Head of caudate nucleus (tissue), 42 donors: ENCODE data around the gene ASMTL.
"Not testable (repeated sequence)": the region's sequence is repeated elsewhere in the genome, so short reads cannot be mapped to it uniquely, and the experiment has no call there.

Experiments used
- DNase-seq, 42 donors: peaks; one replicate each; pipeline versions ENCODE4 v3.0.0 to v3.0.0-alpha.2; 2020 to 2021; ENCODE audit warnings: mixed read lengths in 7 of 42
- intact Hi-C: fragments of 100-400 bp; cut with DNase I; formaldehyde crosslinking; loops from one replicate; pipeline ENCODE4 v1.15.0; 2022

ASMTL gene

GRCh38 chrX:1446984-1447968 is 5.4 kb downstream of the ASMTL start:
- peak in 7 of 42 donors; percentile 1 to 17 (median 6) for DNase-seq
- intact Hi-C loops: not testable (repeated sequence)

GRCh38 chrX:1444561-1445500 is 7.9 kb downstream of the ASMTL start:
- intact Hi-C loops: no loop called here
- DNase-seq: peak in 8 of 42 donors; percentile 0 to 36 (median 4)

- peak in 7 of 42 donors; percentile 0 to 26 (median 5) for DNase-seq
- intact Hi-C loops: no loop called here
These were observed 9.1 kb downstream of the ASMTL start for GRCh38 chrX:1443496-1444075.

GRCh38 chrX:1442724-1443367 is 9.9 kb downstream of the ASMTL start:
- peak in 3 of 42 donors; percentile 0 to 6 (median 5) for DNase-seq

GRCh38 chrX:1442016-1442665 is 10.6 kb downstream of the ASMTL start:
- intact Hi-C loops: no loop called here
- peak in 10 of 42 donors; percentile 1 to 28 (median 7) for DNase-seq

More at GRCh38 chrX:1442724-1443367, 9.9 kb downstream of the ASMTL start:
- intact Hi-C loops: no loop called here

GRCh38 chrX:1440506-1440905 is 12.2 kb downstream of the ASMTL start:
- intact Hi-C loops: no loop called here
- peak in 4 of 42 donors; percentile 3 to 33 (median 5) for DNase-seq

GRCh38 chrX:1435241-1435895 is 17.3 kb downstream of the ASMTL start:
- intact Hi-C loops: no loop called here
- DNase-seq: peak in 9 of 42 donors; percentile 1 to 31 (median 11)

- intact Hi-C loops: no loop called here
- peak in 3 of 42 donors; percentile 14 to 28 (median 16) for DNase-seq
These were observed 17.9 kb downstream of the ASMTL start for GRCh38 chrX:1434871-1435240.

- peak in 1 of 42 donors; percentile 3 for DNase-seq
- intact Hi-C loops: no loop called here
These were observed 18.9 kb downstream of the ASMTL start for GRCh38 chrX:1433646-1434357.

- peak in 2 of 42 donors; percentile 10 to 17 for DNase-seq
- intact Hi-C loops: no loop called here
These were observed 22.3 kb downstream of the ASMTL start for GRCh38 chrX:1430451-1430850.

- intact Hi-C loops: no loop called here
These were observed 25.0 kb downstream of the ASMTL start for GRCh38 chrX:1427756-1428155.

GRCh38 chrX:1426321-1426720 is 26.4 kb downstream of the ASMTL start:
- intact Hi-C loops: not testable (repeated sequence)
- peak in 1 of 42 donors; percentile 4 for DNase-seq

More at GRCh38 chrX:1427756-1428155, 25.0 kb downstream of the ASMTL start:
- DNase-seq: peak in 3 of 42 donors; percentile 14 to 39 (median 25)

- DNase-seq: peak in 3 of 42 donors; percentile 1 to 20 (median 11)
- intact Hi-C loops: no loop called here
These were observed 27.3 kb downstream of the ASMTL start for GRCh38 chrX:1425381-1425780.

GRCh38 chrX:1424147-1424851 is 28.4 kb downstream of the ASMTL start:
- DNase-seq: peak in 1 of 42 donors; percentile 2
- intact Hi-C loops: no loop called here

GRCh38 chrX:1423215-1423614 is 29.5 kb downstream of the ASMTL start:
- DNase-seq: peak in 3 of 42 donors; percentile 9 to 16 (median 16)
- intact Hi-C loops: no loop called here

- intact Hi-C loops: no loop called here
- peak in 3 of 42 donors; percentile 2 to 22 (median 16) for DNase-seq
These were observed 30.6 kb downstream of the ASMTL start for GRCh38 chrX:1422135-1422465.
